SK-N-SH (cell line): ENCODE measurements around the gene DLX6. TPM values are rescaled to one million over a fixed set of nuclear protein-coding genes. Genes with fewer than 3 reads are reported as not detected.

Experiments used
- CTCF ChIA-PET: fragments of 300-600, 350-600 bp; formaldehyde crosslinking; extraction: SDS; loops from one replicate; lab custom pipeline; 2021; lab: Yijun Ruan, JAX
- POLR2A ChIA-PET: fragments of 350-600 bp; sonication (Branson Sonifier 250); formaldehyde crosslinking; extraction: SDS; loops from one replicate; lab custom pipeline; 2020; ENCODE audit warnings: antibody characterized with exemption, inconsistent platforms; lab: Yijun Ruan, JAX
- DNase-seq: peaks from one replicate; pipeline ENCODE4 v3.0.0; 2012
- H2AFZ ChIP-seq: fragments of 200-600 bp; sonication (generic); 2 replicates; pipeline ENCODE4 v1.8.1; 2016; ENCODE audit warnings: antibody characterized with exemption, mild to moderate bottlenecking, low read depth
- H3F3A ChIP-seq: fragments of 200-600 bp; sonication (generic); replicated peaks from 2 replicates; pipeline ENCODE3; 2016; ENCODE audit warnings: antibody characterized with exemption, mild to moderate bottlenecking; ENCODE audit not compliant: insufficient read depth
- H3K27ac ChIP-seq, 2 experiments: fragments of 200-500 bp in 1 of 2; fragments of 200-600 bp in 1 of 2; sonication (Bioruptor generic) in 1 of 2; sonication (generic), shearing (Covaris generic) in 1 of 2; 2 replicates each; pipeline versions ENCODE4 v1.5.1 to v1.6.1; 2014 to 2016; ENCODE audit warnings: low read depth in 2 of 2, inconsistent platforms in 1 of 2, low read length in 1 of 2, mild to moderate bottlenecking in 1 of 2, mixed read lengths in 1 of 2
- H3K27me3 ChIP-seq: fragments of 200-600 bp; sonication (generic), shearing (Covaris generic); 2 replicates; pipeline ENCODE4 v1.6.1; 2016; ENCODE audit warnings: mixed run types; ENCODE audit not compliant: insufficient read depth
- H3K36me3 ChIP-seq, 2 experiments: fragments of 200-500 bp in 1 of 2; fragments of 200-600 bp in 1 of 2; sonication (Bioruptor generic) in 1 of 2; sonication (generic) in 1 of 2; replicated peaks in 1 of 2; 2 replicates each; pipeline versions ENCODE3 to v1.5.1; 2014 to 2016; ENCODE audit warnings: low read length in 1 of 2, mild to moderate bottlenecking in 1 of 2; ENCODE audit not compliant: insufficient read depth in 2 of 2, control insufficient read depth in 1 of 2
- H3K4me1 ChIP-seq, 2 experiments: fragments of 200-500 bp in 1 of 2; fragments of 200-600 bp in 1 of 2; sonication (Bioruptor generic) in 1 of 2; sonication (generic), shearing (Covaris generic) in 1 of 2; 2 replicates each; pipeline versions ENCODE4 v1.5.1 to v1.6.1; 2014 to 2016; ENCODE audit warnings: low read depth in 1 of 2, low read length in 1 of 2, mixed run types in 1 of 2; ENCODE audit not compliant: insufficient read depth in 2 of 2, control insufficient read depth in 1 of 2
- H3K4me2 ChIP-seq: fragments of 200-600 bp; sonication (generic), shearing (Covaris generic); 2 replicates; pipeline ENCODE4 v1.6.1; 2017; ENCODE audit warnings: mixed run types
- H3K4me3 ChIP-seq, 2 experiments: fragments of 200-500 bp in 1 of 2; fragments of 200-600 bp in 1 of 2; sonication (Bioruptor generic) in 1 of 2; sonication (generic), shearing (Covaris generic) in 1 of 2; 2 replicates each; pipeline versions ENCODE4 v1.5.1 to v1.8.1; 2014 to 2016; ENCODE audit warnings: low read depth in 2 of 2, inconsistent platforms in 1 of 2, low read length in 1 of 2, mild to moderate bottlenecking in 1 of 2, mixed read lengths in 1 of 2, moderate library complexity in 1 of 2
- H3K79me2 ChIP-seq: fragments of 200-600 bp; sonication (generic); 2 replicates; pipeline ENCODE4 v1.8.1; 2017; ENCODE audit warnings: mild to moderate bottlenecking; ENCODE audit not compliant: insufficient read depth
- H3K9ac ChIP-seq: fragments of 200-600 bp; sonication (generic); 2 replicates; pipeline ENCODE4 v1.6.1; 2017; ENCODE audit warnings: mixed run types
- H3K9me2 ChIP-seq: fragments of 200-600 bp; sonication (generic); 2 replicates; pipeline ENCODE4 v1.6.1; 2017; ENCODE audit warnings: mixed run types
- H3K9me3 ChIP-seq: fragments of 200-600 bp; sonication (generic); 2 replicates; pipeline ENCODE4 v1.6.1; 2017; ENCODE audit warnings: mixed run types, mild to moderate bottlenecking, moderate library complexity
- H4K20me1 ChIP-seq: fragments of 200-600 bp; sonication (generic); 2 replicates; pipeline ENCODE4 v1.6.1; 2017; ENCODE audit warnings: mild to moderate bottlenecking, mixed run types; ENCODE audit not compliant: insufficient read depth
- ELF1 ChIP-seq: IDR thresholded peaks from 2 replicates; pipeline ENCODE4 v1.4.0; 2012
- EP300 ChIP-seq, 2 experiments: IDR thresholded peaks; 2 replicates each; pipeline versions ENCODE4 v1.4.0 to v1.6.1; 2012; ENCODE audit warnings: borderline replicate concordance in 1 of 2, low read depth in 1 of 2, low read length in 1 of 2
- EZH2phosphoT487 ChIP-seq: fragments of 200-600 bp; sonication (generic); IDR thresholded peaks from 2 replicates; pipeline ENCODE4 v1.6.1; 2017; ENCODE audit warnings: low read depth, mixed run types, mild to moderate bottlenecking, antibody characterized with exemption, moderate library complexity, borderline replicate concordance
- FOSL2 ChIP-seq: IDR thresholded peaks from 2 replicates; pipeline ENCODE4 v1.4.0; 2012; ENCODE audit warnings: low read depth, mild to moderate bottlenecking, moderate library complexity, borderline replicate concordance
- MXI1 ChIP-seq: IDR thresholded peaks from 2 replicates; pipeline ENCODE4 v1.6.1; 2012; ENCODE audit warnings: mild to moderate bottlenecking, low read depth, low read length, improper control_type of control experiment
- RAD21 ChIP-seq: IDR thresholded peaks from 2 replicates; pipeline ENCODE4 v1.6.1; 2012; ENCODE audit warnings: mild to moderate bottlenecking, low read length
- REST ChIP-seq: IDR thresholded peaks from 2 replicates; pipeline ENCODE4 v1.6.1; 2012; ENCODE audit warnings: mild to moderate bottlenecking, low read depth, low read length, moderate library complexity
- RFX5 ChIP-seq: IDR thresholded peaks from 2 replicates; pipeline ENCODE4 v1.6.1; 2012; ENCODE audit warnings: mild to moderate bottlenecking, improper control_type of control experiment, low read length
- RXRA ChIP-seq: IDR thresholded peaks from 2 replicates; pipeline ENCODE4 v1.4.0; 2012; ENCODE audit warnings: low read depth, mild to moderate bottlenecking, borderline replicate concordance
- TAF1 ChIP-seq: IDR thresholded peaks from 2 replicates; pipeline ENCODE4 v1.6.1; 2012; ENCODE audit warnings: low read depth, mild to moderate bottlenecking, low read length, moderate library complexity, borderline replicate concordance
- USF1 ChIP-seq: IDR thresholded peaks from 2 replicates; pipeline ENCODE4 v1.4.0; 2012; ENCODE audit warnings: low read depth, borderline replicate concordance
- USF2 ChIP-seq: fragments of 150-350 bp; IDR thresholded peaks from 2 replicates; pipeline ENCODE4 v1.6.1; 2017; ENCODE audit warnings: antibody characterized with exemption, low read length, low read depth, borderline replicate concordance
- ZBTB33 ChIP-seq: IDR thresholded peaks from 2 replicates; pipeline ENCODE4 v1.4.0; 2012; ENCODE audit warnings: low read depth, borderline replicate concordance
- whole genome bisulfite sequencing: methylation state at CpG from one replicate; pipeline ENCODE4 v1.1.6; 2017; ENCODE audit warnings: low lambda C conversion rate; 5-methylcytosine and 5-hydroxymethylcytosine counted together
- polyA plus RNA-seq, 3 experiments: library from polyadenylated mRNA; depleted of rRNA; stranded (reverse); fragments of >200 nt; gene quantifications; 2 replicates each; pipeline ENCODE4 v1.2.3, GENCODE V29; 2012

The DLX6 gene
- polyA plus RNA-seq, 1 of the 3 experiments (the other 2 are of a cell fraction) = 0.23 TPM

- Histone ChIP-seq H4K20me1 (no peaks in the 10 kb centered on the region), H3K4me3 (no peak overlapping the region), H3K79me2 (no peaks in the 10 kb centered on the region), H3K9ac (no peak overlapping the region), H3K4me1 (peaks cover 0 to 15% of the 10 kb centered on the region in 2 experiments; a peak in 3 of 4 replicates), H3K9me3 (no peaks in the 10 kb centered on the region), H3K27me3 (peaks cover 32% of the 10 kb centered on the region), H3K4me2 (no peak overlapping the region), H3F3A (no peaks in the 10 kb centered on the region), H3K36me3 (no peaks in the 10 kb centered on the region), H2AFZ (no peak overlapping the region), H3K9me2 (no peaks in the 10 kb centered on the region), H3K27ac (no peak overlapping the region)
- no peak for DNase-seq
- WGBS = 78% methylated on average over 17 of the region's 17 CpGs
- POLR2A ChIA-PET = no interaction called here
- no peak for TF ChIP-seq EP300 (IDR thresholded peaks at IDR 0.05; ENCODE audit: borderline replicate concordance in 1 of 2, low read depth in 1 of 2, low read length in 1 of 2)
- no peak for TF ChIP-seq REST
- no peak for TF ChIP-seq EZH2phosphoT487
- no peak for TF ChIP-seq RAD21
- no peak for TF ChIP-seq MXI1
- TF ChIP-seq ZBTB33 = no peak
- no peak for TF ChIP-seq TAF1
- TF ChIP-seq USF2 = no peak
- TF ChIP-seq RFX5 = no peak
- no peak for TF ChIP-seq ELF1
- TF ChIP-seq RXRA = no peak
- TF ChIP-seq FOSL2 = no peak
- no peak for TF ChIP-seq USF1
- CTCF ChIA-PET = interaction anchor here (0.8 to 3.7 kb wide), 5 partner anchors 9 to 1104 kb away, joined by 3 to 18 read pairs (median 5); partner anchors contain the start of gene DLX6
Measured at GRCh38 chr7:97020601-97020995, 15.2 kb downstream of the DLX6 start.
